GM12878 (cell line): ENCODE data around the gene PDGFA. TPM values are rescaled to one million over a fixed set of nuclear protein-coding genes. Genes with fewer than 3 reads are reported as not detected.

ENCODE experiments used
- BRCA1 ChIP-seq: IDR thresholded peaks from 2 replicates; pipeline ENCODE4 v1.6.1; 2011; ENCODE audit warnings: low read depth, low read length, improper control_type of control experiment
- EED ChIP-seq: sonication (generic); IDR thresholded peaks from 2 replicates; pipeline ENCODE4 v1.6.1; 2016; ENCODE audit warnings: antibody characterized with exemption, low read depth
- EP300 ChIP-seq, 2 experiments: fragments of 150-350 bp in 1 of 2; IDR thresholded peaks; 2 replicates each; pipeline ENCODE4 v1.6.1; 2011 to 2012; ENCODE audit warnings: low read depth in 2 of 2, low read length in 2 of 2, borderline replicate concordance in 1 of 2, improper control_type of control experiment in 1 of 2, inconsistent platforms in 1 of 2; ENCODE audit not compliant: control insufficient read depth in 1 of 2
- KDM1A ChIP-seq: fragments of 200-600 bp; sonication (generic); IDR thresholded peaks from 2 replicates; pipeline ENCODE4 v1.6.1; 2016; ENCODE audit warnings: borderline replicate concordance
- LARP7 ChIP-seq: fragments of 450-650 bp; IDR thresholded peaks from 2 replicates; pipeline ENCODE4 v1.6.1; 2017; ENCODE audit warnings: mild to moderate bottlenecking
- MEF2B ChIP-seq: fragments of 450-650 bp; IDR thresholded peaks from 2 replicates; pipeline ENCODE4 v1.6.1; 2018; ENCODE audit warnings: mild to moderate bottlenecking, moderate library complexity; ENCODE audit not compliant: partially characterized antibody, poor library complexity, severe bottlenecking
- SP1 ChIP-seq: IDR thresholded peaks from one replicate; pipeline ENCODE4 v1.6.1; 2011; ENCODE audit warnings: low read depth, low read length
- STAT1 ChIP-seq: fragments of 450-650 bp; conservative IDR thresholded peaks from 2 replicates; pipeline ENCODE4 v1.6.1; 2014; ENCODE audit warnings: antibody characterized with exemption, mild to moderate bottlenecking
- STAT3 ChIP-seq: IDR thresholded peaks from 2 replicates; pipeline ENCODE4 v1.6.1; 2011; ENCODE audit warnings: low read depth, low read length, improper control_type of control experiment
- TAF1 ChIP-seq: IDR thresholded peaks from 2 replicates; pipeline ENCODE4 v1.6.1; 2011; ENCODE audit warnings: mild to moderate bottlenecking, low read depth, low read length, borderline replicate concordance
- TARDBP ChIP-seq: IDR thresholded peaks from 2 replicates; pipeline ENCODE4 v1.6.1; 2016; ENCODE audit warnings: borderline replicate concordance
- ZNF384 ChIP-seq: IDR thresholded peaks from 2 replicates; pipeline ENCODE4 v1.6.1; 2012; ENCODE audit warnings: low read depth, mild to moderate bottlenecking, low read length, improper control_type of control experiment, borderline replicate concordance
- ZZZ3 ChIP-seq: IDR thresholded peaks from 2 replicates; pipeline ENCODE4 v1.6.1; 2011; ENCODE audit warnings: low read depth; ENCODE audit not compliant: control insufficient read depth, insufficient read length
- polyA plus RNA-seq, 11 experiments: library from polyadenylated mRNA; depleted of rRNA in 4 of 11; unstranded in 6 of 11; stranded (reverse) in 5 of 11; fragments of >200 nt; fragmentation: Nextera tagmentation in 4 of 11; fragmentation: Illumina TruSeq in 1 of 11; extraction: Ambion mirVana in 4 of 11; extraction: Trizol in 1 of 11; gene quantifications; 1 replicate in 1 of 11; 2 replicates in 10 of 11; pipeline versions ENCODE4 v1.2.1 to v1.2.3, GENCODE V29; 2011 to 2016; ENCODE audit warnings: inconsistent platforms in 2 of 11, missing spikeins in 2 of 11, low read depth in 1 of 11
- total RNA-seq, 4 experiments: library from RNA; depleted of rRNA in 3 of 4; stranded (reverse); fragments of >200 nt in 3 of 4; fragmentation: Illumina TruSeq in 1 of 4; extraction: Trizol in 1 of 4; gene quantifications; 2 replicates each; pipeline versions ENCODE4 v1.2.1 to v1.2.3, GENCODE V29; 2013 to 2021
- TF ChIP-seq, protein P1 (sequence below): fragments of 450-650 bp; IDR thresholded peaks from 2 replicates; pipeline ENCODE4 v1.6.1; 2017; ENCODE audit warnings: low read depth, mild to moderate bottlenecking, moderate library complexity
- TF ChIP-seq, protein P2 (sequence below): IDR thresholded peaks from 2 replicates; pipeline ENCODE4 v1.6.1; 2011; ENCODE audit warnings: borderline replicate concordance, low read depth, mild to moderate bottlenecking, moderate library complexity, low read length; ENCODE audit not compliant: insufficient read depth, poor library complexity, severe bottlenecking

Gene PDGFA
- total and polyA plus RNA-seq, 10 of the 15 experiments (the other 5 are each of a cell fraction or from before 2014, with no cell fraction given), result 2.5 to 10.0 (median 5.6) TPM

DNA sequence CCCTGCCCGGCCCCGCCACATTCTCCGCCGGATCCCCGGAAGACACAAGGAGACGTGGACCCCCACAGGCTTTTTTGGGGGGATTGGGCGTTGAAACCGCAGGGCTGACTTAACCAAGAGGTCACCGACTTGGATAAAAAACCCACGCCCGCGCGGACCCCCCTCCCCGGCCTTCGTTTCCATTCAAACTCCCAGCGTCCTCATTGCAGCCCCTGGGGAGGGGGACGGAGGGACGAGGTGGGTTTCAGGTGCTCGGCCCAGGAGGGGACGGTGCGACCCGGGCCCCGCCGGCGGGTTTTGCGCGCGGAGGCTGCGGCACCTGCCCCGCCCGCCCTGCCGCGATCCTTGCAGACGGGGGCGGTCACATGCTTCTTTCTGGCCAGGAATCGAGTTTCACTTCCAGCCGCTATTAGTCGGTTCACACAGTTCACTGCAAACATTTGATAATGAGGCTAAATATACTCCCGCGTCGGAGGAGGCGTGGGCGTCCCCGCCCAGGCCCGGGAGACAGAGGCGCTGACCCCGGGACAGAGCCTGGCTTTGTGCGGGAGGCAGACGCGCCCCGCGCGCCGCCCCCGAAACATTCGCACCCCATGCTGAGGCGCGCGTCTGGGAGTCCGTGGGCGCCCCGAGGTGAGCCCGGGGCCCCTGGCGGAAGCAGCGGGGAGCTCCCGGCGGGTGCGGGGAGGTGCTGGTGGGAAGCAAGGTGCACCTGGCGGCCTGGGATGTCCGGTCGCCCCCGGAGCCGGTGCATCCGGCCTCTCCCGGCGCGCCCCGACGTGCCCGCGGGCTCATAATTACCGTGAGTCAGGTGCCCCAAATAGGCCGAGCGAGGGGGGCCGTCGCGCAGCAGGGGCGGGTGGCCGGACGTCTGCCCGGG lies 2.7 kb upstream of the PDGFA start (continued):
- TF ChIP-seq EED (peak; percentile 48; the same call in 1 of the 2 replicates), TAF1 (no peak), STAT1 (no peak), EP300 (IDR thresholded peaks at IDR 0.05; ENCODE audit: borderline replicate concordance in 1 of 2, control insufficient read depth in 1 of 2, low read depth in 2 of 2, low read length in 2 of 2) (0 out of 4 replicates have a peak, but pooled peaks of 1 of the 2 experiments have one; percentile 33), TARDBP (0 out of 2 replicates have a peak, but pooled peaks have one; percentile 23), ZZZ3 (no peak), KDM1A (no peak), BRCA1 (no peak), ZNF384 (no peak), STAT3 (no peak), SP1 (no peak), LARP7 (peak; percentile 34; the same call in 1 of the 2 replicates), MEF2B (peak; percentile 80)
- TF ChIP-seq, protein P1, sequence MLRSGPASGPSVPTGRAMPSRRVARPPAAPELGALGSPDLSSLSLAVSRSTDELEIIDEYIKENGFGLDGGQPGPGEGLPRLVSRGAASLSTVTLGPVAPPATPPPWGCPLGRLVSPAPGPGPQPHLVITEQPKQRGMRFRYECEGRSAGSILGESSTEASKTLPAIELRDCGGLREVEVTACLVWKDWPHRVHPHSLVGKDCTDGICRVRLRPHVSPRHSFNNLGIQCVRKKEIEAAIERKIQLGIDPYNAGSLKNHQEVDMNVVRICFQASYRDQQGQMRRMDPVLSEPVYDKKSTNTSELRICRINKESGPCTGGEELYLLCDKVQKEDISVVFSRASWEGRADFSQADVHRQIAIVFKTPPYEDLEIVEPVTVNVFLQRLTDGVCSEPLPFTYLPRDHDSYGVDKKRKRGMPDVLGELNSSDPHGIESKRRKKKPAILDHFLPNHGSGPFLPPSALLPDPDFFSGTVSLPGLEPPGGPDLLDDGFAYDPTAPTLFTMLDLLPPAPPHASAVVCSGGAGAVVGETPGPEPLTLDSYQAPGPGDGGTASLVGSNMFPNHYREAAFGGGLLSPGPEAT, result peak; percentile 51; the same call in 1 of the 2 replicates
- TF ChIP-seq, protein P2, sequence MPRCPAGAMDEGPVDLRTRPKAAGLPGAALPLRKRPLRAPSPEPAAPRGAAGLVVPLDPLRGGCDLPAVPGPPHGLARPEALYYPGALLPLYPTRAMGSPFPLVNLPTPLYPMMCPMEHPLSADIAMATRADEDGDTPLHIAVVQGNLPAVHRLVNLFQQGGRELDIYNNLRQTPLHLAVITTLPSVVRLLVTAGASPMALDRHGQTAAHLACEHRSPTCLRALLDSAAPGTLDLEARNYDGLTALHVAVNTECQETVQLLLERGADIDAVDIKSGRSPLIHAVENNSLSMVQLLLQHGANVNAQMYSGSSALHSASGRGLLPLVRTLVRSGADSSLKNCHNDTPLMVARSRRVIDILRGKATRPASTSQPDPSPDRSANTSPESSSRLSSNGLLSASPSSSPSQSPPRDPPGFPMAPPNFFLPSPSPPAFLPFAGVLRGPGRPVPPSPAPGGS, result no peak
- TF ChIP-seq, all 136 proteins: peak for 36
